HG02981 (cell line): ENCODE data around the gene ID2.

Experiments
- ATAC-seq: cut with Tn5 transposase; IDR thresholded peaks from one replicate; pipeline ENCODE4 v1.9.1; 2021; ENCODE audit warnings: mild to moderate bottlenecking, moderate library complexity; ENCODE audit not compliant: unreplicated experiment

The ID2 gene

DNA sequence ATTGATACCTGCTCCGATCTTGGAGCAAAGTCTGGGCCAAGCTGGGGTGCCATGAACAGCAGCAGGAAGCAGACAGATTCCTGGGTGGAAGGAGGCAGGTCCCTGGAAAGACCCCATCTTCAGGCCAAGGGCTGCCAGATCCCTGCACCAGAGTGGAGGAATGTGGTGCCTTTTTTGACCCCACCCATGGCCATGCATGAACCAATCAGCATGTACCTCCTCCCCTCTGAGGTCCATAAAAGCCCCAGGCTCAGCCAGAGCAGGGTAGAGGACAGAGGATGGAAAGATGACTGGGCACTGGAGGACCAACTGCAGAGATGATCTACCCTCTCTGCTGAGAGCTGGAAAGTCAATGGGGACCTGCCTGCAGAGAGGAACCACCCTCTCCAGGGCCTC, 34.4 kb upstream of the ID2 start:
- no peak for ATAC-seq

DNA sequence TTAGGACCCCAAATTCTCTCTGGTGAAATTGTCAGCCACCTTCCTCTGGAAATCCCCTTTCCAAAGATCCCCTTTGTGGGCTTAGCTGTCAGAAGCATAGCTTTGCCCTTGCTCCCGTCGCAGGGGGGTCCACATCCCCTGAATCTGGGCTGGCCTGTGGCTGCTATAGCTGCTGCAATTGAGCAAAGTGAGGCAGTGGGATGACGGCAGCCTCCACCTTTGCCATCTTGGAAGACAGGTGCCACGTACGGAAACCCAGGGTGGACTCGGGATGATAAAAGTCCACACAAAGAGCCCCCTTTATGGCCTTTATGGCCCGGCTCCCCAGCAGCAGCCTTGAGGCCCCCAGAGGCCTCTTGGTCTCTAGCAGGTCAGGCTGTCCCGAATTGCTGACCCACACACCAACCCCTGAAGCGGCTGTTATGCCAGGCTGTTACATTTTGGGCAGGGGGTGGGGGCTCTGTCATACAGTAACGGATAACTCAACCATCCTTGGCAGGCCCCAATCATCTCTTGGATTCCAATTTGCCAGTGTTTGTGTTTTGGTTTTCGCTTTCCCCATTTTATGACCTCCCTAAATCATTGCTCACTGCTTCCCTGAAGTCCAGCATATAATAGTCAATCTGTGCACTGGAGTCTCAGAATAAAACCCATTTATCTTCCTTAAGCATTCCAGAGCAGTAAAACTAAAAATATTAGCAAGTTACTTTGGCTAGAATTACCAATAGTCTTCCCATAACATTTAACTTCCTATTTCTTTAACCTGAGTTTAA, 33.2 kb upstream of the ID2 start:
- no peak for ATAC-seq

DNA sequence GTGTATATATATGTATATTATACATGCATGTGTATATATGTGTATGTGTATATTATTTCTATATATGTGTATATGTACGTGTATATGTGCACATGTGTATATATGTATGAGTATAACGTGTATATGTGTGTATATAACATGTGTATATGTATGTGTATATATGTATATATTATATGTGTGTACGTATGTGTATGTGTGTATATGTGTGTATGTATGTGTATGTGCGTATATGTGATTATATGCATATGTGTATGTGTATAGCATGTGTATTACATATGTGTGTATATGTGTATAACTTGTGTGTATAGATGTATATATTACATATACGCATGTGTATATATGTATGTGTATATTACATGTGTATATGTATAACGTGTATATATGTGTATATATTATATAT, 32.1 kb upstream of the ID2 start:
- ATAC-seq, result no peak

DNA sequence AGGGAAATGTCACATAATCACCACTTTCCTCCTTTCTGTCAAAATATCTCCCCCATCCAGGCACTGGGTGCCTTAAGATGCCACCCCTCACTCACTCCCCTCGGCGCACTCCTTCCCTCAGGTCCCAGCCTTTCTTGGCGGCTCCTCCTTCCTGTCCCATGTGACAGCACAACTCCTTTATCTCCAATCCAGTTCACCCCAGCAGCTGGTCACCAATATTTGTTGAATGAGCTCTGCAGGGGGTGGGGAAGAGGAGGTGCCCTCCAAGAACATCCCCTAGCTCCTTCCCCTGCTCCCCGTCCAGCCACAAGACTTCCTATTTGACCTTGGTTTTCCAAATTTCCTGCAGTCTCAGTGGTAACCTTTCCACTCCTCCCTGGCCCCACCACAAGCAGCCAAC, 31.6 kb upstream of the ID2 start:
- ATAC-seq, result no peak

DNA sequence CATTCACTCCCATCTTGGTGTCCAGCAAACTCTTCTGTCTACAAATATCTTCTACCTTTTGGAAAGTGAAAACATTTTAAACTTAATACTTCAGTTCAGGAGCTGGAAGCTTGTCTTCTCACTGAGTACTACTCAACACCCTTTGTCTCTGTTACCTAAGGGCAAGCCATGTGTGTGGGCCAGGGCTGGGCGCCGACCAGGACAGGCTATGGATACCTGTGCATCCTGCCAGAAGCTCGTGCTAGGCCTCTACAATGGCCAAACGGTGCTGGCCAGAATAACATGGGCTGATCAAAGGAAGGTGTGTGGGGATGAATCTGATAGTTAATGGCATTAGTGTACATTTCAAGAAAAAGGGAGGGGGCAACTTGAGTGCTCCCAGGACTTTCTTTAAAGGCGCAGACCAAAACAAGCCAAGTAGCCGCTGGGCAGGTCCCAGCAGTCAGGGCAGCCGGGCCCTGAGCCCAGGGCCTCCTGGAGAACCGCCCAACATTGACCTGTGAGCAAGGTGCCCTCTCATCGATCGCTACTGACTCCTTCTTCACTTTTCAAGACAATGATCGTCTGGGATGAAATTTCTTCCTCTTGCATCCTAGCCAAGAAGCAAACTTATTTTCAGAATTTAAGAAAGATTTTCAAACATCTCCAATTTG, 29.0 kb upstream of the ID2 start:
- ATAC-seq, result no peak

DNA sequence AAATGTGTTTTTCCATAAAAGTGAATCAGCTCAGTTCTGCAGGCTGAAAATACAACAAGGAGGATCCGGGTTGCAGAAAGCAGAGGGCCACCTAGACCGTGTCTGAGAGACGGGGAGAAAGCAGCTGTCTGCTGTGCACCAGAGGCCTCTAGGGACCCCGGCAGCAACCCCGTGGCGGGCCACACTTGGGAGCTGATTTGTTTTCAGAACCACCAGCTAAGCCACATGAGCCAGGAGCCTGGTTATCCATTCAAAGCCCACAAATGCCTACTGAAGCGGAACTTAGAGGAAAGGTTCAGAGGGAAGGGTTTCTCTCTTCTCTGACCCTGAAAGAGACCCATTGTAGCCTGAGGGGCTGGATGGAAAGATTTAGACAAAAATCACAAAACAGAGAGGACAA, 28.4 kb upstream of the ID2 start:
- no peak for ATAC-seq

DNA sequence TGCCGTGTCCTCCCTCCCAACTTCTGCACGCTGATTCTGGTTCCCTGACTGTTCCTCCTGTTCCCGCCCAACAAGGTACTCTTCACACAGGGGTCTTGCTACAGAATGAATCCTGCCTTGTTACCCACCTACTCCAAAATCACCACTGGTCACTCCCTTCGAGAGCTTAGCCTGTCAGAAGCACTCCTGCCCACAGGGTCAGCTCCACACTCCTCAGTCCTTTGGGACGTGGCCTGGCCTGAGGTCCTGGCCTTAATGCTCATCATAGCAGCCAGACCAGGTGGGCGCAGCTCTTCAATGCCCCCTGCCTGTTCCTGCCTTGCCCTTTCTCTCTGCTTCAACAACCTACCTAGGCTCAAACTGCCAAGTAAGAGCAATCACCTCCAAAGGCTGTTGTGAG, 27.8 kb upstream of the ID2 start:
- ATAC-seq, result no peak

DNA sequence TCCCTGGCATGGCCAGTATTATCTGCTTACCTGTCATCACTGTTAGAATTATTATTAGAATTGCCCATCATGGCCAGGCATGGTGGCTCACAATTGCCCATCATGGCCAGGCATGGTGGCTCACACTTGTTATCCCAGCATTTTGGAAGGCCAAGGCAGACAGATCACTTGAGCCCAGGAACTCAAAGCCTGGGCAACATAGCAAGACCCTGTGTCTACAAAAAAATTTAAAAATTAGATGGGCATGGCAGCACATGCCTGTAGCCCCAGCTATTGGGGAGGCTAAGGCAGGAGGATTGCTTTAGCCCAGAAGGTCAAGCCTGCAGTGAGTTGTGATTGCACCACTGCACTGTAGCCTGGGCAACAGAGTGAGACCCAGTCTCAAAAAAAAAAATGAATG, 27.4 kb upstream of the ID2 start:
- ATAC-seq, result no peak

DNA sequence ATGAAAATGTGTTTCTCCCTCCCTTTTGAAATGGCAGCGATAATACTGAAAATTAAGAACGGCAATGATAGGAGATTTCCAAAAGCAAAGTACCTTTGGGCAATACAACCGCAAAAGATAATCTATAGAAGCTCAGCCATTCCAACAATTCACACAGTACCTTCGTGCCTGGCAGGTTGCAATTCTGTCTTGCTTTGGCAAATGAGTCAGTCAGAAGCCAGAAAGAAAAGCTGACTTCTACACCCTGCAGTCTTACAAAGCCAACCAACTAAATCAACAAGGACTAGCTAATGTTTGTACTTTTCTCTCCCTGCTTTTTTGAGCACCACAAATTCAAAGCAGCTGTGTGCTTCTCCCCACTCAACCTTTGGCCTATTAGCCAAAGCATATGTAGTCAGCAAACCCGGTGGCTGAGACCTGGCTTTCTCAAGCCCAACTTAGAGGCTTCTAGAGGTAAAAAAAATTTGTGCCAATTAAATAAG, 25.7 kb upstream of the ID2 start:
- ATAC-seq, result no peak

DNA sequence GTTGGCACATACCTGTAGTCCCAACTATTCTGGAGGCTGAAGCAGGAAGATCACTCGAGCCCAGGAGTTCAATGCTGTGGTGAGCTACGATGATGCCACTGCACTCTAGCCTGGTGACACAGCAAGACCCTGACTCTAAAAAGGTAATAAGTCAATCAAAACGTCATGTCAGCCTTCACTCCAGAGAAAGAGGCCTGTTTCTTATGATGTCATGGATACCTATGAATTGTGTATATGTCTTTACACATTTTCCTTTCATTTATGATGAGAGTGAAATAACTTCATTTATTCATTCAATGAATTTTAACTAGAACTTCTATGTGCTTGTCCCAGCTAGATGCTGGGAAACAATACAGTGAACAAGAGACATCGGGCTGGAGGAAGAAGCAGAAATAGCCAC, 25.0 kb upstream of the ID2 start:
- ATAC-seq, result no peak

DNA sequence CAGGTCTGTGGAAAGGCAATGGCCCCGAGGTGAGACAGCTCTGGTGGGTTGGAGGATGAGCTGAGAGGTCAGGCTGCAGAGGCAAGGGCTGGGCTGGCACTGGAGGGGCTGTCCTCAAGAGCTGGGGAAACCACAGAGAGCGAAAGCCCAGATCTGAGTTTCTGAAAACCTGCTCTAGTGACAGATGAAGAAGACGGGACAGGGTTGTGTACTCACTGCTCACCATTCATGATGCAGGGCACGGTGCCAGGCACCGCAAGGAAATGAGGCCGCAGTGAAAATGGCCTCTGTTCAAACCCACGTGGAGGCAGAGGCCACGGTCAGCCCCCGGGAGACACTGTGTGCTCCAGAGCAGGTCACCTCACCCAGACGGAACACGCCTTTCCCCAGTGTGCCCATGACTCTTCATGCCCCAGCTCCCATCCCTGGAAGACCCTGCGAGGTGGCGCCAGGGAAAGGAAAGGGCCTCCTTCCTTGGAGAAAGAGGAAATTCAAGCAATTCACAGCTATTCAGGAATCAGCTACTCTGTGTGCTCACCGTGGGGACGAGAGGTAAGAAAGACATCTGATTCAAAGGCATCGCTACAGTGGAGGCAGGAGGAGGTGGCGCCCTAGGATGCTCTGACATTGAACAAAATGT, 24.3 kb upstream of the ID2 start:
- no peak for ATAC-seq

DNA sequence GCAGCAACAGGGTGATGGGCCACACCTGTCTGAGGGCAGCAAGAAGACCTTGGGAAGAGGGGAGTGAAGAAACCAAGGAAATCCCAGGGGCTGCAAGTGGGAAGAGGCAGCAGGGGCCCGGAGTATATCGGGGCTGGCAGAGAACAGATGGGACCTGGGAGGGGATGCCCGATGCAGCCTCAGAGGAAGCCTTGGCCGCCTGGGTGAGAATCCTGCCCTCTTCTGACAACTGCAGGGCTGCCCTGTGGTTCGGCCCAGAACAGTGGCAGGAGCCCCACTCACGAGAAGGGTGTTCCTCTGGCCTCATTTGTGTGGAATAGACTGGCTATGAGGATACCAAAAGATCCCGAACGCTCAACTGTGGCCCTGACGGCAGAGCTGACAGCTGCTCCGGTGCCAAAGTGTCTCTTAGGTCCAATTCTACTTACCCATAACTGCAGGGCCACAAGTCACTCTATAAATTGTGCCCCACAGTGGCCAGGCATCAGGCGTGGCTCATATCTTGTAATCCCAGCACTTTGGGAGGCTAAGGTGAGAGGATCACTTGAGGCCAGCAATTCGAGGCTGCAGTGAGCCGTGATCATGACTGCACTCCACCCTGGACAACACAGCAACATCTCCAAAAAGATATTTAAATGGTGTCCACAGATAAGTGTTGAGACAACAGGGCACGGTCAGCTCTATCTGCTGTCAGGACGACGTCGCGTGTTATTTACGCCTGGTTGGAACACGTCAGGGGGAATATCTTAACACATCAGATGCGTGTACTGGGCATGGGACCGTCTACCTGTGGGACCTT, 23.6 kb upstream of the ID2 start:
- ATAC-seq, result no peak

DNA sequence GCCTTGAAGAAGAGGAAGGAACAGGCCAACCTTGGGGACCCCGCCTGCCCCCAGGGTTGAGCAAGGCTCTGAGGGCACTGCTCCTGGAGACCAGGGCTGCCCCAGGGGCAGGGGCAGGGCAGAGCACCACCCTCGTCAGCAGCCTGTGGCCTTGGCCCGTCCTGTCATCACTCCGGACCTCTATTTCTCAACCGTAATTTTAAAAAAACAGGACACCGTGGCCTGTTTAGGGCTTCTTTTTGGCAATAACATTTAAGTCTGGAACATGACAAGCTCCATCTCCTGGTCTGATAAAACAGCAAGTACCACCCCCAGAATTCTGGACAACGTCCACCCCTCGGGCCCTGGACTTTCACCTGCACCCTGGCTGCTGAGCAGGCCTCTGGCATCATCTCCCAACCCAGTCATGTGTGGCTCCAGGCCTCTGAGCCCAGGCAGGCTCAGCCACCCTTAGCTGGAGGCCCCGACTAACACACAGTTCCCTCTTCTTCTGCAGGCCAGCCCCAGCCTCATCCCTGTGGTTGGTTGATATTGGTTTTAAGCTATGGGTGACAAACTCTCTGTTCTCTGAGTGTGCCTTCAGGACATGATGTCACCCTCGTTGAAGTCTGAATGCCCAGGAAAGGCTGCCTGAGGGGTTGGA, 22.6 kb upstream of the ID2 start:
- ATAC-seq, result no peak

DNA sequence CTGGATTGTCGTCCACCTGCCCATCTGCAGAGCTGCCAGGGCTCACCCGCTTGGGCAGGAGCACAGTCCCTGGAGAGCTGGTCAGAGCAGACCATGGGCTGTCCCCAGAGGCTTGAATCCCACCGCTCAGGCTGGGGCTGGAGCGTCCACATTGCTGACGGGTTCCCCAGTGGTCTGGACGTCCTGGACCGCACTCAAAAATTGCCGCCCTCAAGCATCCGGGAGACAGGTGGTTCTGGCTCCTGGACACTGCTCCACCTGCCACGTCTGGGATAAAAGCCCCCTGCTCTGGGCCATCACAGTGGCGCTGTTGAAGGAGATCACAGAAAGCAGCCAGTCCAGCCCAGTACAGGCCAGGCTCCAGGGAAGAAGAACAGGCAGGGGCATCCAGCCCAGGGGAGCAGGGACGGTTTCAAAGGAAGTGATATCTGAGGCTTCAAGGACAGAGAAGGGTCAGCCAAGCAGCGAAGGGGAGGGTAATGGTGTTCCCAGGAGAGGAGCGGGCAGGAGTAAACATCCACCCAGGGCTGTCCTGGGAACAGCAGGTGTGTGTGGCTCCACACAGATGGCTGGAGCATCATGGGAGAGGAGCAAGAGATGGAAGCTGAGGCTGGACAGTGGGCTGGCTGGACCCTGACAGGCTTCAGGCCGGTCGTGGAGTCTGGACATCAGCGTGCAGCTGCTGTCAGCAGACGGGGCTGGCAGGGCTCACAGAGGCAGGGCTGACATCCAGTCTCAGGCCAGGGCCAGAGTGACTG, 21.9 kb upstream of the ID2 start:
- ATAC-seq, result no peak

DNA sequence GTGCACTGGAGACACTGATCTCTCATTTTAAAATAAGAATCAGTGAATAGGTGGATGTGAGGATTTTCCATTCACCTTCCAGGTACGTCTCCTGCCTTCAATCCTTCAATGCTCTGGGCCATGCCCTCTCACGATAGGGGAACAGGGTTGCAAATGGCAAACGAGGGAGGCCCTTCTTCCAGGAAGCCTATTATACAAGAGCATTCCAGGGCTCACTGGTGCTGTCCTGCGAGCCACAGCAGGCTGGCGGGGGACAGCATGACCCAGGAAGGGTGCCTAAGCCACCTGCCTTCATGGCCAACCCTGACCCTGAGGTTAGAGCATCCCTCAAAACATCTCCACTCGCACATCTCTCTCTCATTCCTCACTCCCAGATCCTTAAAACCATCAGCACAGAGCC, 20.6 kb upstream of the ID2 start:
- ATAC-seq, result no peak

DNA sequence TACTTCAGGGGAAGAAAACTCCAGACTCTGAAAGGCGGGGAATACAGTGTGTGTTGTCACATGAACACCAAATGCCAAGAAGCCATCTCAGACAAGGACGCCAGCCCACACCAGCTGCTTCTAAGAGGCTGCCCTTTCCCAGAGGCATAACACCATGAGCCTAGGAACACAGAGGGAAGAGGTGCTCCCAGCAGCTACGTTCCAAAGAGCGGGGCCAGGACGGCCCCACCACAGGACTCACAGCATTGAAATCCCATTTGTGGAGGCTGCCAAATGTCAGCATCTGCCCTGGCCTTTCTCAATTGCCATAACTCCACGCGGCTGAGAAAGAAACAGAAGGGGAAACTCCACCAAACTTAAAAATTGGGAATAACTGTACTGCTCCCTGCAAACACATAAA, 20.1 kb upstream of the ID2 start:
- ATAC-seq, result no peak

DNA sequence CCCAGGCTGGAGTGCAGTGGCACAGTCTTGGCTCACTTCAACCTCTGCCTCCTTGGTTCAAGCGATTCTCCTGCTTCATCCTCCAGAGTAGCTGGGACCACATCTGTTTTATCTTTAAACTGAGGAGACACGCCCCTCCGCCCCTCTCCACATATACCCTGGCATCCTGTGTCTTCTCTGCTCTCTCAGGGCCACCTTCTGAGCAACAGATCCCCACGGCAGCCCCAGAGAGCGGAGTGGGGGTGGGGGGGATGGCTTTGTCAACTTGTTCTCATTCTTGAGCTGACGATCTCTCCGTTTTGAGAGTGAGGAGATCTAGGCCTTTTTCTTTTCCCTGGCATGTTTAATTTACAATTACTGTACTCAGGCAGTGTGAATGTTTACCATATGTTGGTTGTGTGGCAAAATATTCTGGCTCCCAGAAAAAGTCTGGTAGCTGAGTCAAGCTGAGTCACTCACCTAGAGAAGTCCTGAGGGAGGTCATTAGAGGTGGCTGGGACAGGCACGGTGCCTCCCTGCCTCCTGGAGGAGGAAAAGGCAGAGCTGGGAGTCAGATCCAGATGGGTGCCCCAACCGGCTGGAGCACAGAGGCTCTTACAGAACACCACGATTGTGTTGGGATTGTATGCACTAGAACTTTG, 19.5 kb upstream of the ID2 start:
- ATAC-seq, result no peak

DNA sequence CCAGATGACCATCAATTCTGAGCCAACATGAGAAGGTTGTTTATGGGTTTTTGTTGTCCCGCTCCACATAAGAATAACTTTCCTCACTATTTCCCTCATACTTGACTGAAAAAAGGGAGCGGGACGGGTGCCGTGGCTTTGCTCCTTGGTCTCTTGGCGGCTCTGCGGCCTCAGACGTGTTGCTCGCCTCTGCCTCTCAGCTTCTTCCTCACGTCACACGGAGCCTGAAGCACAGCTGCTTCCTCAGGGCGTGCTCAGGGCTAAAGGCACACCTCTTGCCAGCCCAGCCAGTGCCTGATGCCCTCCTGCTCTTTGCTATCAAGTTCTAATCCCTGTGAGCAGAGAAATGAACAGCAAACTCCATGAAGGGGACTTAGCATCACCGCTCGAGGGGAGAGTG, 17.9 kb upstream of the ID2 start:
- ATAC-seq, result no peak

DNA sequence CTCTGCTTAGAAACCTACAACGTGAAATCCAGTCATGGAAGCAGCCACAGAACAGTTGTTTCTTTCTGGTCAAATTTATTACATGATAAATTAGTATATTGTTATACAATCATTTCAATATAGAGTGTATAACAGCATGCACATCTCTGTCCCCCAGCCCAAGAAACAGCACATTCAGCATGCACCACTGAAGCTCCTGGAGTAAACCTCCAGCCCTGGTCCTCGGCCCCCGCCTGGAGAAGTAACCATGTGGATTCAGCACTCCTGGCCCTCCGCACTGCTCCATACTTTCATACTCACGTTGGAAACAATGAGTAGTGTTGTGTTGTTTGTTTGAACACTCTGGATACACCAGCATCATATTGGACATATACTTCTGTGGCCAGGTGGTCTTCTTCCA, 15.3 kb upstream of the ID2 start:
- no peak for ATAC-seq
